ENCODE results near the gene POLR2E. TPM values are rescaled to one million over a fixed set of nuclear protein-coding genes. Genes with fewer than 3 reads are reported as not detected.
A peak's percentile ranks its signal among the peaks of the same experiment; 100 is the strongest.

Gene POLR2E
- total RNA-seq, 1 donor from 2014 or later, result 156 TPM

DNA sequence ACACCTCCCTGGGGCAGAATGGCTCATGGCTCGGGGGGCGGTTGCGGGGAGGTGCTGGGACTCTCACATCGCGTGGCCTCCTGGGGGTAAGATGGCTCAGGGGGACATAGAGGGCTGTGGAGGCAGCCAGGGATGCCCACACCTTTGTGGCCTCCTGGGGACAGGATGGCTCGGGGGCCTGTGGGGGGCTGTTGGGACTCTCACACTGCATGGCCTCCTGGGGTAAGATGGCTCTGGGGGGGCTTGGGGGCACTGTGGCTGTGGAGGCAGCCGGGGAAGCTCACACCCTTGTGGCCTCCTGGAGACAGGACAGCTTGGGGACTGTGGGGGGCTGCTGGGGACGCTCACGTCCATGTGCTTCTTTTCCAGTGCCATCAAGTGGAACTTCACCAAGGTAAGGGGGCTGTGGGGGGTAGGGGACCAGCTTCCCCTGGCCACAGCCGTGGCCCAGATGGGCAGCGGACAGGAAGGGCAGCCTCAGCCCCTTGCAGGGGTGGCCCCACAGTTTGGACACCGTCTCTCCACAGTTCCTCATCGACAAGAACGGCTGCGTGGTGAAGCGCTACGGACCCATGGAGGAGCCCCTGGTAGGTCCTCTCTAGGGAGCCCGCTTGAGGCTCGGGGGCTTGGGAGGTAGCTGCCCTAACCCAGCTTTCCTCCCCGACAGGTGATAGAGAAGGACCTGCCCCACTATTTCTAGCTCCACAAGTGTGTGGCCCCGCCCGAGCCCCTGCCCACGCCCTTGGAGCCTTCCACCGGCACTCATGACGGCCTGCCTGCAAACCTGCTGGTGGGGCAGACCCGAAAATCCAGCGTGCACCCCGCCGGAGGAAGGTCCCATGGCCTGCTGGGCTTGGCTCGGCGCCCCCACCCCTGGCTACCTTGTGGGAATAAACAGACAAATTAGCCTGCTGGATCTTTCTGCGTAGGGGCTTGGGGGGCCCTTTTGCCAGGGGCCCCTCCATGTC, 11.0 kb upstream of the POLR2E start:
- TF ChIP-seq, protein P1, sequence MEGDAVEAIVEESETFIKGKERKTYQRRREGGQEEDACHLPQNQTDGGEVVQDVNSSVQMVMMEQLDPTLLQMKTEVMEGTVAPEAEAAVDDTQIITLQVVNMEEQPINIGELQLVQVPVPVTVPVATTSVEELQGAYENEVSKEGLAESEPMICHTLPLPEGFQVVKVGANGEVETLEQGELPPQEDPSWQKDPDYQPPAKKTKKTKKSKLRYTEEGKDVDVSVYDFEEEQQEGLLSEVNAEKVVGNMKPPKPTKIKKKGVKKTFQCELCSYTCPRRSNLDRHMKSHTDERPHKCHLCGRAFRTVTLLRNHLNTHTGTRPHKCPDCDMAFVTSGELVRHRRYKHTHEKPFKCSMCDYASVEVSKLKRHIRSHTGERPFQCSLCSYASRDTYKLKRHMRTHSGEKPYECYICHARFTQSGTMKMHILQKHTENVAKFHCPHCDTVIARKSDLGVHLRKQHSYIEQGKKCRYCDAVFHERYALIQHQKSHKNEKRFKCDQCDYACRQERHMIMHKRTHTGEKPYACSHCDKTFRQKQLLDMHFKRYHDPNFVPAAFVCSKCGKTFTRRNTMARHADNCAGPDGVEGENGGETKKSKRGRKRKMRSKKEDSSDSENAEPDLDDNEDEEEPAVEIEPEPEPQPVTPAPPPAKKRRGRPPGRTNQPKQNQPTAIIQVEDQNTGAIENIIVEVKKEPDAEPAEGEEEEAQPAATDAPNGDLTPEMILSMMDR (IDR thresholded peaks at IDR 0.05), result no peak
- Mint-ChIP-seq H3K36me3 (ENCODE audit: unreplicated experiment) (peaks cover 3% of the 10 kb centered on the region), H3K27me3 (ENCODE audit: unreplicated experiment) (no peaks in the 10 kb centered on the region), H3K4me3 (ENCODE audit: unreplicated experiment) (peak overlapping the region; percentile 52), H3K9me3 (ENCODE audit: unreplicated experiment) (no peaks in the 10 kb centered on the region), H3K27ac (ENCODE audit: unreplicated experiment) (peak overlapping the region; percentile 14), H3K4me1 (ENCODE audit: unreplicated experiment) (peaks cover 44% of the 10 kb centered on the region)
- DNase-seq (ENCODE audit: extremely low spot score, unreplicated experiment), result no peak

DNA sequence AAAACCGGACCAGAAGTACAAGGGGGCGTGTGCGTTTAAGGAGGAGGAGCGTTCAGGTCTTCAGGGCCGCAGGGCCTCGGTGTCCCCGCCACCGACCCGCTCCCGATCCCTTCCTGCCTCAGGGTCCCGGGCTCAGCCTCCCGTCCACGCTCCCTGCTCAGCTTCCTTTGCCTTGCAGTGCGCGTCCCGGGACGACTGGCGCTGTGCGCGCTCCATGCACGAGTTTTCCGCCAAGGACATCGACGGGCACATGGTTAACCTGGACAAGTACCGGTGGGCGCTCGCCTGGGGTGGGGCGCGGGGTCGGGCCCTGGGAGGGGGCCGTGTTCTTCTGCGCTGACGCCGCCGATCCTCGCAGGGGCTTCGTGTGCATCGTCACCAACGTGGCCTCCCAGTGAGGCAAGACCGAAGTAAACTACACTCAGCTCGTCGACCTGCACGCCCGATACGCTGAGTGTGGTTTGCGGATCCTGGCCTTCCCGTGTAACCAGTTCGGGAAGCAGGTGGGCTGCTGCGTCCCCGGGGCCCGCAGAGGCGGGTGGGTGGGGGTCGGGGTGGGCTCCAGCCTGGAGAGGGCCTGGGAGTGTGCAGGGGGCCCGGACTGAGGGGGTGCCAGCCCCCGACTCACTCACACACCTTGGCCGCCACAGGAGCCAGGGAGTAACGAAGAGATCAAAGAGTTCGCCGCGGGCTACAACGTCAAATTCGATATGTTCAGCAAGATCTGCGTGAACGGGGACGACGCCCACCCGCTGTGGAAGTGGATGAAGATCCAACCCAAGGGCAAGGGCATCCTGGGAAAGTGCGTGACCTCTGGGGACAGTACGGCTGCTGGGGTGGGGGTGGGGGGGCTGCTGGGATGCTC, 10.1 kb upstream of the POLR2E start:
- Mint-ChIP-seq H3K27ac (ENCODE audit: unreplicated experiment) (peak overlapping the region; percentile 68), H3K27me3 (ENCODE audit: unreplicated experiment) (no peaks in the 10 kb centered on the region), H3K4me3 (ENCODE audit: unreplicated experiment) (peak overlapping the region; percentile 75), H3K9me3 (ENCODE audit: unreplicated experiment) (no peaks in the 10 kb centered on the region), H3K36me3 (ENCODE audit: unreplicated experiment) (peaks cover 3% of the 10 kb centered on the region), H3K4me1 (ENCODE audit: unreplicated experiment) (peaks cover 46% of the 10 kb centered on the region)
- DNase-seq (ENCODE audit: extremely low spot score, unreplicated experiment), result no peak
- TF ChIP-seq, protein P1 (IDR thresholded peaks at IDR 0.05), result no peak

DNA sequence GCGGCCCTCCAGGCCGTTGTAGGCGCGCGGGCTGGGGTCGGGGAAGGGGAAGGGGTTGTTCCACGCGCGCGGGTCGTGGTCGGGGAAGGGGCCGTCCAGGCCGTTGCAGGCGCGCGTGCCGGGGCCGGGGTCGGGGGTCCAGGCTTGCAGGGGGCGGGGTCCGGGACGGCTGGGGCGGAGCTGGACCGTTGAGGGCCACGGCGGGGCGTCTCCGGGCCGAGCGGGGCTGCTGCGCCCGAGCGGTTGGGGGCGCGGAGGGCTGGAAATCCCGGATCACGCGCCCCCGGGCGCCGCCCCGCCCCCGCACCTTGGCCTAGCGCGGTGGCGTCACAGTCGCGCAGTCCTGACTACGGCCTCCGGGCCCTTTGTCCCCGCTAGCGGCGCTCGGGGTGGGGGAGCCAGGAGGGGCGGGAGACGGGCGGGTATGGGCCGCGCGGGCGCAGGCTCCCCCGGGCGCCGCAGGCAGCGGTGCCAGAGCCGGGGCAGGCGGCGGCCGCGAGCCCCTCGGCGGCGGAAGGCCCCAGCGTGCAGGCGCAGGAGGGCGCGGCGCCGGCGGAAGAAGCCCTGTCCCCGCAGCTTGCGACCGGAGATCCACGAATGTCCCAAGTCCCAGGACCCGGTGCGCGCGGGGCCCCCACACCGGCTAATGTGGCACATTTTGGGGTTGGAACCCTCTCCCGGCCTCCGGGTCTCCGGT, 9.3 kb upstream of the POLR2E start:
- Mint-ChIP-seq H3K9me3 (ENCODE audit: unreplicated experiment) (no peaks in the 10 kb centered on the region), H3K4me1 (ENCODE audit: unreplicated experiment) (peaks cover 50% of the 10 kb centered on the region), H3K27me3 (ENCODE audit: unreplicated experiment) (no peaks in the 10 kb centered on the region), H3K36me3 (ENCODE audit: unreplicated experiment) (peaks cover 3% of the 10 kb centered on the region), H3K27ac (ENCODE audit: unreplicated experiment) (peak overlapping the region; percentile 68), H3K4me3 (ENCODE audit: unreplicated experiment) (peak overlapping the region; percentile 75)
- TF ChIP-seq, protein P1 (IDR thresholded peaks at IDR 0.05), result no peak
- no peak for DNase-seq (ENCODE audit: extremely low spot score, unreplicated experiment)

DNA sequence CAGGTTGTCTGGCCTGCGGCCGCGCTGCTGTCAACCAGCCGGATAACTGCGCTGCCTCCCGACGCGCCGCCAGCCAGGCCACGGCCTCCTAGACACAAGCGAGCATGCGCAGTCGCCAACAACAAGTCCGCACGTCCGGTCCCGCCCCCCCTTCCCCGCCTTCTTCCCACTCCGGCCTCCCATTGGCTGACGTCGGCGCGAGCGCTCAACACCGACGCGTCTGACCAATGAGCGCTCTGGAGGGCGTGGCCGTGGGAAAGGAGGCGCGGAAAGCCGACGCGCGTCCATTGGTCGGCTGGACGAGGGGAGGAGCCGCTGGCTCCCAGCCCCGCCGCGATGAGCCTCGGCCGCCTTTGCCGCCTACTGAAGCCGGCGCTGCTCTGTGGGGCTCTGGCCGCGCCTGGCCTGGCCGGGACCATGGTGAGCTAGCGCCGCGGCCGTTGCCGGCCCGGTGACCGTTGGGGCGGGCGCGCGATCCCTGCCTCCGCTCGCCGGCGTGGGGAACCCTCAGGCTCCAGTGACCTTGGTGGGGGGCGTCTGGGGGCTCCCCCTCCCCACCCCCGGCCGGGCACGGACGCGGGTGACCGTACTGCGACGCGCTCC, 8.6 kb upstream of the POLR2E start, which contains the start of gene GPX4:
Gene GPX4 (plus strand): TSS at position 287 of the 603 bp plus-strand sequence. CDS start 50 bp downstream, at position 337.
- Mint-ChIP-seq H3K36me3 (ENCODE audit: unreplicated experiment) (peaks cover 3% of the 10 kb centered on the region), H3K4me1 (ENCODE audit: unreplicated experiment) (peaks cover 55% of the 10 kb centered on the region)
- peak; percentile 99 for DNase-seq (ENCODE audit: extremely low spot score, unreplicated experiment)

More for the DNA sequence above, 8.6 kb upstream of the POLR2E start, which contains the start of gene GPX4:
- TF ChIP-seq, protein P1 (IDR thresholded peaks at IDR 0.05), result no peak
- peak within 1 kb of the TSS; percentile 75 for H3K4me3 Mint-ChIP-seq (ENCODE audit: unreplicated experiment)
- peak within 1 kb of the TSS; percentile 98 for H3K27ac Mint-ChIP-seq (ENCODE audit: unreplicated experiment)
- no peaks in the 10 kb centered on the region for H3K27me3 Mint-ChIP-seq (ENCODE audit: unreplicated experiment)
- H3K9me3 Mint-ChIP-seq (ENCODE audit: unreplicated experiment), result no peaks in the 10 kb centered on the region

Data from osteocyte (in vitro differentiated cells).